Fibroblast of skin of left quadriceps (primary cell): ENCODE results near the gene NUDT17.
"Not testable (repeated sequence)": the region's sequence is repeated elsewhere in the genome, so short reads cannot be mapped to it uniquely, and the experiment has no call there.

ENCODE experiments used
- DNase-seq, 2 experiments: peaks; one replicate each; pipeline ENCODE4 v3.0.0-alpha.2; 2013; ENCODE audit warnings: low read depth in 2 of 2

Gene NUDT17

GRCh38 chr1:145845514-145846161, at the start of gene NUDT17:
Gene NUDT17, plus strand, starts transcription at chr1:145845630. Its CDS starts 11 bp downstream, at chr1:145845641.
- DNase-seq, result peak; percentile 33 to 35

- DNase-seq, result no peak
These were observed 48.7 kb upstream of the NUDT17 start for GRCh38 chr1:145796753-145797152.

GRCh38 chr1:145799806-145800205, 45.6 kb upstream of the NUDT17 start:
- DNase-seq, result no peak

GRCh38 chr1:145804235-145805045, 41.0 kb upstream of the NUDT17 start:
- no peak for DNase-seq

- no peak for DNase-seq
These were observed 40.4 kb upstream of the NUDT17 start for GRCh38 chr1:145805057-145805456.

GRCh38 chr1:145806408-145806807, 39.0 kb upstream of the NUDT17 start:
- DNase-seq, result no peak

- DNase-seq, result no peak
These were observed 38.6 kb upstream of the NUDT17 start for GRCh38 chr1:145806844-145807243.

GRCh38 chr1:145812977-145813810, 32.2 kb upstream of the NUDT17 start:
- not testable (repeated sequence) for DNase-seq

- peak; percentile 63 to 68 for DNase-seq
These were observed 27.3 kb upstream of the NUDT17 start for GRCh38 chr1:145818095-145818494.

GRCh38 chr1:145822779-145823331, 22.6 kb upstream of the NUDT17 start:
- DNase-seq, result not testable (repeated sequence)

GRCh38 chr1:145823565-145824498, 21.6 kb upstream of the NUDT17 start, which contains the start of the genes POLR3C and RNF115:
Gene POLR3C, plus strand, starts transcription at chr1:145824200. Its CDS starts 1,577 bp downstream, at chr1:145825777.
Gene RNF115, minus strand, starts transcription at chr1:145824095. Its CDS starts 222 bp downstream, at chr1:145823873.
- peak; percentile 82 for DNase-seq

- DNase-seq, result no peak
These were observed 21.0 kb upstream of the NUDT17 start for GRCh38 chr1:145824499-145824842.

- no peak for DNase-seq
These were observed 19.4 kb upstream of the NUDT17 start for GRCh38 chr1:145826030-145826429.

GRCh38 chr1:145827966-145828365, 17.5 kb upstream of the NUDT17 start:
- DNase-seq, result no peak

GRCh38 chr1:145828367-145829026, 16.9 kb upstream of the NUDT17 start:
- DNase-seq, result no peak

- DNase-seq, result not testable (repeated sequence)
These were observed 14.6 kb upstream of the NUDT17 start for GRCh38 chr1:145830810-145831209.

GRCh38 chr1:145837656-145838055, 7.8 kb upstream of the NUDT17 start:
- DNase-seq, result no peak

GRCh38 chr1:145843031-145843430, 2.4 kb upstream of the NUDT17 start:
- no peak for DNase-seq

GRCh38 chr1:145845144-145845513, 301 bp upstream of the NUDT17 start:
- DNase-seq, result no peak

- no peak for DNase-seq
These were observed 777 bp downstream of the NUDT17 start for GRCh38 chr1:145846201-145846612.
